ENCODE measurements around the gene ZNF609. TPM values are rescaled to one million over a fixed set of nuclear protein-coding genes. Genes with fewer than 3 reads are reported as not detected.
"Not testable (repeated sequence)": the region's sequence is repeated elsewhere in the genome, so short reads cannot be mapped to it uniquely, and the experiment has no call there.

Gene ZNF609
- total RNA-seq, 1 donor from 2014 or later: 12.1 TPM

- DNase-seq (ENCODE audit: low read depth in 2 of 2): no peak
These were observed 1.2 kb upstream of the ZNF609 start for GRCh38 chr15:64459066-64459781.

GRCh38 chr15:64460724-64461720 lies 644 bp downstream of the ZNF609 start:
- DNase-seq (ENCODE audit: low read depth in 2 of 2): peak in 1 of 2 donors; percentile 69

DNA sequence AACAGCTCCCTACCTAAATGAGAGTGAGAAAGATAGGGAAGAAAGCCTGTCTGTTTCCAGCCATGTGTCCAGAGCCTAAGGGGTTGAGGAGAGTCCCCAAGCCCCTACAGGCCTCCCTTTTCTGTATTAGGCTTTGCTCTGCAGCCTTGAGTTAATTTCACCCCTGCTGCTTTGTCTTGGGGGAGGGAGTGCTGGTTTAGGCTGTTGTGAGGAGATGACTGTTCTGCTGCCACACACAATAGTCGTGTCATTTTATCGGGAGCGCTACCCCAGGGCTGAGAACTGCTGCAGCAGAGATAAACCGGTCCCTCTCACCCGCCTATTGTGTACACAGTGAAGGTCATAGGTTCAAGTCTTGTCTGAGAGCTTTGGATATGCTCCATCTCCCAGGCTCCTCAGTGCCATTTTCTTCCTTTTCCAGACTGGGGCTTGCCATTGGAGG lies 1.4 kb downstream of the ZNF609 start:
- DNase-seq (ENCODE audit: low read depth in 2 of 2): peak in 1 of 2 donors; percentile 47

GRCh38 chr15:64462492-64462891 lies 2.1 kb downstream of the ZNF609 start:
- no peak for DNase-seq (ENCODE audit: low read depth in 2 of 2)

GRCh38 chr15:64464276-64465005 lies 4.1 kb downstream of the ZNF609 start:
- peak; percentile 35 to 50 for DNase-seq (ENCODE audit: low read depth in 2 of 2)

GRCh38 chr15:64466408-64467141 lies 6.2 kb downstream of the ZNF609 start:
- no peak for DNase-seq (ENCODE audit: low read depth in 2 of 2)

DNA sequence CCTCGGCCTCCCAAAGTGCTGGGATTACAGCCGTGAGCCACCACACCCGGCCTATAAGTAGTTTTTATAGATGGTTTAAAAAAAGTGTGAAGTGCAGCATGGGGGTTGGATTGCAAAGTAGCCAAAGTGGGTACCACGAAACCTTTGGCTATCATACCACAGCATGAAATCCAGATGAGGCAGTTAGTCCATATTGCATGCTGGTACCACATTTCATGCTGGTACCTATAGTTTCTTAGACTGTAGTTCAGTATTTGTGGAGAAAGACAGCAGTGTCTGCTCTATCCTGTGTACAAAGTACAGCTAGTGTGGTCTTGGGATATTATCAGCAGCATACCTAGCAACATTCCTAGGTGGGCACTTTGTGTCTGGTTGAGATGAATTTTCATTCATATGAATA lies 11.8 kb downstream of the ZNF609 start:
- no peak for DNase-seq (ENCODE audit: low read depth in 2 of 2)

DNA sequence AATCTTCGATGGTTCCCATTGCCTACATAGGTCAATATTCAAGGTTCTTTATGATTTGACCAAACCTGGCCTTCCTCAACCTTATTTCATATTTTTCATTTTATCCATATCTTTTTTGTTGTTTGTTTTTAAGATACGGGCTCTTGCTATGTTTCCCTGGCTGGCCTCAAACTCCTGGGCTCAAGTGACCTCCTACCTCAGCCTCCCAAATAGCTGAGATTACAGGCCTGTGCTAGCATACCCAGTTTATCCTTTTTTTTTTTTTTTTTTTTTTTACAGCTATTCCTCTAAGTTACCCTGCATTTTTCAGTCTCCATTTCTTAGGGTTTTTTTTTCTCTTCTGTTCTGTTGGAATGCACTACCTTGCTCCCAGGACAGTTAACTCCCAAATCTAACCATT lies 14.5 kb downstream of the ZNF609 start:
- no peak for DNase-seq (ENCODE audit: low read depth in 2 of 2)

DNA sequence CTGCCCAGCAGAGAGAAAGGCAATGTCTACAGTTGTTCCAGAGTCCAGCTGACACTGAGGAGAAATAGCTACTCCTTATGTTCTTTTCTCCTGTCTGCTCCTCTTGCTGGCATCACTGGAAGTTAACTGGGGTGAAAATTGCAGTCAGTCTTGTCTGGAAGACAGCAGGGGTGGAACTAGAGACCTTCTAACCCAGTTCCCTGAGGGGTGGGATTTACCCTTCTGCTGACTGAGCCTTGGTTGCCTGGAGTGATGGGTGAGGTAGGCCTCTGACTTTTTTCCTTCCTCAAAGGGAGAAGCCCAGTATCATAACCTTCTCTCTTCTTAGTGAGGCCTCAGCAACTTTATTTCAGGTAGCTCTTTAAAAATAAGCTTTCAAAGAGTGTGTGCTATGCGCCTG lies 16.2 kb downstream of the ZNF609 start:
- DNase-seq (ENCODE audit: low read depth in 2 of 2): no peak

GRCh38 chr15:64478863-64479262 lies 18.5 kb downstream of the ZNF609 start:
- DNase-seq (ENCODE audit: low read depth in 2 of 2): no peak

DNA sequence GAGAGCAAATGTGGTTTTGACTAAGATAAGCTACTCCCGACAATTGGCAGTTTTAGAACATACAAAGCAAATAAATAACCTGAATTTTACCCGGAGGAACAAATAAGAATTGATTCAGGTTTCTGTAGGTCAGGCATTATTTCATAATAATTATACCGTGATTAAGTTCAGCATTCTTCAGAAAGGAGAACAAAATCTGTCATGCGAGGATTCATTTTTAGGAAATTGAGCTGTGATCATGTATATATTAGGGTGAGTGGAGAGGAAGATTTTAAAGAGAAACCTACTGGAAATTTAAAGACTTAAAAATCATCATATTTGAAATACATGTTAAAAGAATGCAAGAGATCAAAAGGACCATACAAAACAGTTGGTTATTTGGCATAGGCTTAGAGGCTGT lies 20.5 kb downstream of the ZNF609 start:
- DNase-seq (ENCODE audit: low read depth in 2 of 2): no peak

- DNase-seq (ENCODE audit: low read depth in 2 of 2): no peak
These were observed 23.4 kb downstream of the ZNF609 start for GRCh38 chr15:64483749-64484148.

DNA sequence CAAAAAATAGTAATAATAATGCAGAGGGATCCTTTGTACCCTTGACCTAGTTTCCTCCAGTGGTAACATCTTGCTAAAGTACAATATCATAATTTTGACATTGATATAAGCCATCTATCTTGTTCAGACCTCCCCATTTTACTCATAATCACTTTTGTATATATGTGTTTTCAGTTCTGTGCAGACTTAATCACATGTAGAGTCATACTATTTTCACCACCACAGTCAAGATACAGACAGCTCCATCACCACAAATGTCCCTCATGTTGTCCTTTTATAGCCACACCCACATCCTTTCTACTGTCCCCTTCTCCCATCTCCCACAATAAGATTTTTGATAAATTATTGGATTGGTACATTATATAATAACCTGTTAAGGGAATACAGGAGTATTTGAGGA lies 25.4 kb downstream of the ZNF609 start:
- DNase-seq (ENCODE audit: low read depth in 2 of 2): no peak

- no peak for DNase-seq (ENCODE audit: low read depth in 2 of 2)
These were observed 30.4 kb downstream of the ZNF609 start for GRCh38 chr15:64490598-64491259.

DNA sequence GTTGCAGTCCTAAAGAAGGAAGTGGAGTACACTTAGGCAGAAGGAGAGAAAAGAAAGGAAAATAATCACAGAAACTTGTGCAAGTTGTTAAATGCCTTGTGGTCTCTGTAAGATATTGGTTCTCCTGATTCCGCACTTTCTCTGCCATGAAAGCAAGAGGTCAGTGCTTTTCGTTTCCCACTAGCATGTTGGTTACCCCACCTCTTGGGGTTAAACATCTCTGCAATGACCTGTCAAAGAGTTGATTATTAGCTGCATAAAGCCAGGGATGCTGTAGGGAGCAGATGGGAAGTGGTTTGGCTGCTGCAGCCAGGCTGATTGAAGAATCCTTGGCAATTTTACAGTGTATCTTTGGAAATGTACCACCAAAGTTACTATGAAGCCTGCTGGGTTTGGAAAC lies 33.3 kb downstream of the ZNF609 start:
- no peak for DNase-seq (ENCODE audit: low read depth in 2 of 2)

DNA sequence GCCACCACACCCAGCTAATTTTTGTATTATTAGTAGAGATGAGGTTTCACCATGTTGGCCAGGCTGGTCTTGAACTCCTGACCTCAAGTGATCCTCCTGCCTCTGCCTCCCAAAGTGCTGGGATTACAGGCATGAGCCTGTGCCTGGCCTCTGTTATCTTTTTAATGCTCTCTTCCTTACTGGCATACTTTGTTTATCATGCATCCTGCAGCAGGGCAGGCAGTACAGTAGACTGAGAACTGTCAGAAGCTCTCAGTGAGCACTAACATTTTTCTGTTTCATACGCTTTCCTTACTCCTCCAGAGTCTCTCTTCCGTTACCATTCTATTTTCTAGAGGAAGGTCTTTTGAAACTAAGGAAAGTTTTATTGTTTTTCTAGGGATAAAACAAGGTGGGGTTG lies 35.6 kb downstream of the ZNF609 start:
- not testable (repeated sequence) for DNase-seq (ENCODE audit: low read depth in 2 of 2)

DNA sequence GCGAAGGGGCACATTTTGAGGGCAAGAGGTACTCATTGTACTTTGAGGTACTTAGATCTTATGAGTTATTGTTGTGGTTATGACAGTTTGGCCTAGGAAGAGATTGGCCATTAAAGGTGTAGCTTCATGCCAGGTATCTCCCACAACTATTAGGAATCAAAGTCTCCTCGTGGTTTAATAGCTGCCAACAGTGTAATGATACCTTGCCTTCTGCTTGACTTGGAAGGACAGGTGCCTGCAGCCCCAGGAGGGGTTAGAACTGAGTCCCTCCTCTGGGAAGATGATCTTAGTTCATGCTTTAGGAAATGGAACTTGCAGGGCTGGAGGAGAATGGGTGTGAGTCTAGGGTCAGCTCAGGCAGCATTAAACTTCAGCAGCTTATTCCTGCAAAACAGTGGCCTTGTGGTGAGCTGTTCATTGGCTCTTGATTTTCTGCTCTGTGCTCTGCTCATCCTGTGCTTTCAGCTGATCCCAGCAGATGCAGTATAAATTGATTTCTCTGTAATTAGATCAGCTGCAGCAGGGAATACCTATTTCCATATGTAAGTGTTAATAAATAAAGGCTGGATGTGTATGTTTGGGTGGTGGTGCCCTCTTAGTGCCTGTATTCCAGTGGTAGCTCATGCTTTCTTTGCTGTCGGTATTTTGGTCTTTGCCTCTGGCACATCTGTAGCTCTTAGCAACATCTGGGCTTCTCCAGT lies 40.5 kb downstream of the ZNF609 start:
- no peak for DNase-seq (ENCODE audit: low read depth in 2 of 2)

GRCh38 chr15:64501396-64501715 lies 41.0 kb downstream of the ZNF609 start:
- no peak for DNase-seq (ENCODE audit: low read depth in 2 of 2)

DNA sequence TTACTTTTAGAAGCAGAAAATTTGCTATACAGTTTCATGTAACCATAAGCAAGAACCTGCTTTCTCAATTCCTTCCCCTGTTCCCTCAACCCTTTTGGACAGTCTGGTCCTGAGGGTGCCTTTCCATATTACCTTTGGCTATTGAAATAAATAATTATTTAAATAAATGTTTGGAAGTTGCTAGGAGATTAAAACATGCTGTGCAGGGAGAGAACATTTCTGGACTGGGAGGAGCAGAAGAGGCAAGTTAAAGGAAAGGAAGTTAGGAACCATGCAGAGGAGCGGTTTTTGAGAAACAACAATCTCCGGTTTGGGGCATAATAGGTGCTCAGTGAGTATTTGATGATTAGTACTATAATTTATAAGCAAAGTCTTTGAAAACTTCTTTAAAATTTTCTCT lies 41.8 kb downstream of the ZNF609 start:
- no peak for DNase-seq (ENCODE audit: low read depth in 2 of 2)

DNA sequence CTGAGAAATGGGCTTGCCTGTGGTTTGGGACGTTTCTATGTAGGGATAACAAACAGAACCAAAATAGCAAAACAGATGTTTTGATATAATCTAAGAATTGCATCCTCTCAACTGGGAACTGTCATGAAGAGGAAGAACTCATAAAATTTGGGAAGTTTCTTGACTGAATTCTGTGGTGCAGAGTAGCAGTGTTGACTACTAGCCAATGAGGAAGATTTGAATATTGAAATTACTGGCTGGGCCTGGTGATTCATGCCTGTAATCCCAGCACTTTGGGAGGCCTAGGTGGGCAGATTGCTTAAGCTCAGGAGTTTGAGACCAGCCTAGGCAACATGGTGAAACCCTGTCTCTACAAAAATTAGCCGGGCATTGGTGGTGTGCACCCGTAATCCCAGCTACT lies 42.2 kb downstream of the ZNF609 start:
- no peak for DNase-seq (ENCODE audit: low read depth in 2 of 2)

All from dermis microvascular lymphatic vessel endothelial cell (primary cell).